GM18519 (cell line): Measurements from ENCODE around the gene HDAC11.

Source experiments
- ATAC-seq: cut with Tn5 transposase; IDR thresholded peaks from one replicate; pipeline ENCODE4 v1.9.1; 2021; ENCODE audit warnings: mild to moderate bottlenecking, moderate library complexity; ENCODE audit not compliant: unreplicated experiment, low FRiP score

Gene HDAC11

DNA sequence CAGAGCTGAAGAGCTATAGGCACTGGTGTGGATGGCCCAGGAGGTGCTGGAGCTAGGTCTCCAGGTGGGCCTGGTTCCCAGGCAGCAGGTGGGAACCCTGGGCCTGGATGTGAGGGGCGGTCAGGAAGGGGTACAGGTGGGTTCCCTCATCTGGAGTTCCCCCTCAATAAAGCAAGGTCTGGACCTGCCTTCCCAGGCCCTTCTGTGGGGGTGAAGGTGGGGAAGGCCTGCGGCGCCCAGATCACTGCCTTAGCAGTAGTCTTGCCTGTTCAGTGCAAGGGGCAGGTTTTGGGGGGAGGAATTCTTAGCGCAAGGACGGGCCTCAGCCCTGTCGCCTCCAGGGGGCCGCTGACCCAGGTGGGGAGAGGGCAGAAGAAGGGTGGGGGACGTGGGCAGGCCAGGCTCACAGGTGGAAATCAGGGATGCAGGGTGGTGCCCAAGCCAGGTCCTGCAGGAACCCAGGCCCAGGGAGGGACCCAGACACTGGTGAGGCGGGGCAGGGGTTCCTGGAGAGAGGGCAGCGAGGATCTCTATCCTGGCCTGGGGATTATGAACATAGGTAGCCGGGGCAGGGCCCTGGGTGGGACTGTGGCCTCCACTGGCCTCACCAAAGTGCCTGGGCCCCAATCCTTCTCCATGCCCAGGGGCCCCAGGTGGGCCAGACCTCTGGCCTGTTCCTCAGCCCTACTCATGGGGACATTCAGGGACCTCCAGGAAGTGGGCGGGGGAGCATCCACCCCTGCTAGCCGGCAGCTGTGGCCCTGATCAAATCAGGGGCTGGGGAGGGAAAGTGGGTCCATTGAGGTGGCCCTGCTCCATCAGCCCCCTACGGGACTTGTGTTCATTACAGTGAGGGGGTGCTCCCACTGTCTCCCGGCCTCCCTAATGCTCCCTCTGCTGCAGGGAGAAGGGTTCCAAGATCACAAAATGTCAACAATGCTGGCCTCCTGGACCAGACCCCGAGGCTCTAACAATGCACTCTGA, 25.3 kb downstream of the HDAC11 start:
- ATAC-seq: no peak

GRCh38 chr3:13506239-13506638, 26.1 kb downstream of the HDAC11 start:
- ATAC-seq: no peak

- no peak for ATAC-seq
These were observed 26.6 kb downstream of the HDAC11 start for GRCh38 chr3:13506680-13507079.

GRCh38 chr3:13507247-13507569, 27.1 kb downstream of the HDAC11 start:
- ATAC-seq: no peak

- ATAC-seq: no peak
These were observed 27.6 kb downstream of the HDAC11 start for GRCh38 chr3:13507570-13508339.

DNA sequence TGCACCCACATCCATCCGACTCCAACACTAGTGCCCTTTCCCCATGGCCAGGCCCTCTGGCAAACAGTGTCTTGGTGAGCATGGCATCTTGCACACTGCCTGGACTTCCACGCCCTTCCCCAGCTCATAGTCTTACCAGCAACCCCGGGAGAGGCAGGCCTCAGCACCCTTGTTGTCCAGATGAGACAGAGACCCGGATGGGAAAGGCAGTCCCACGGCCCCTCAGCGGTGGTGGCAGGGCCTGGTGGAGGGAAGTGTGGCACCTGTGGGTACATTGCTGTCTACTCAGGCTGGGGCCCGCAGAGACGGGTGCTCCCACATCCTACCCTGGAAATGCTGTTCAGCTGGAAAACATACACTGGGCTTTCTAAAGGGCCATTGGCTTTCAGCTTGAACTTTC, 28.4 kb downstream of the HDAC11 start:
- no peak for ATAC-seq

- no peak for ATAC-seq
These were observed 29.1 kb downstream of the HDAC11 start for GRCh38 chr3:13509059-13509815.

- no peak for ATAC-seq
These were observed 29.7 kb downstream of the HDAC11 start for GRCh38 chr3:13509816-13510192.

DNA sequence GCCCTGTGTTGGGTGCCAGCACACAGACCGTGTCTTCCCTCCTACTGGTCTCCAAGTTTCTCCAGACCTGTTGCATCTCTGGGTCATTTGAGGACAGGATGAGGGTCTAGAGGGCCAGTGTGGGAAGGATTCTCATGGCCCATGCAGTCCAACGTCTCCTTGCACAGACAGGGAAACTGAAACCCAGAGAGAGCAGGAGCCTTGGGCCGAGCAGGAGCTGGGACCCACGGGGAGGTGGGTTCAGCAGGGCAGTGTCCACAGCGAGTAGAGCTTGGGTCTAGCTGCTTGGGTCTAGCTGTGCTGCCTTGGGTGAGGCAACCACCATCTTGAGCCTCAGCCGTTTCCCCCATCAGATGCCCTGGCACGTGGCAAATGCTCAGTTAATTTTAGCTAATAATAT, 32.3 kb downstream of the HDAC11 start:
- no peak for ATAC-seq

- no peak for ATAC-seq
These were observed 33.2 kb downstream of the HDAC11 start for GRCh38 chr3:13513051-13513912.

DNA sequence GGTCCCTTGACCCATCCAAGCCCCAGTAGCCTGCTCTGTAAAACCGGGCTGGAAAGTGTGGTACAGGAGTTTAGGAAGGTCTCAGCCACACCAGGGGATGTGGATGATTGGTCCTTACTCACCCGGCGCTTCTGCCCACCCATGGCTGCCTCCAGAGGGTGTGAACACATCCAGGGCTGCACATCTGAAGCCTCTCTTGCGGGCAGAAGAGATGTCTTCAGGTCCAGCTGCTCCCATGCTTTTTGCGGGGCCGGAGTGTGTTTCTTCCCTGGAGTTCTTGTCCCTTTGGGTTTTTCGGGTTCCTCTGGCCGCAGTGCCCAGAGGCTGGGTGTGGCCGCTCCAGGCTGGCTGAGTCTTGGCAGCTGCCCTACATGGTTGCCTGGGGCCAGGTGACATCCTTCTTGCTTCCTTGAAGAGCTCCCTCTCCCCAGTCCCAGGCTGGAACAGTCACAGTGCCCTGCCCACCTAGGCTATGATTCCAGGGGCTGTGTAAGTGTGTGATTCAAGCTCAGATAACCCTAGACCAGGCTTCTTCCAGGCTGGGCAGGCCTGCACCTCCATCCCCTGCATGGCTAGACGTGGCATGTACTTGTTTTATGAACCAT, 33.9 kb downstream of the HDAC11 start:
- no peak for ATAC-seq

- no peak for ATAC-seq
These were observed 34.7 kb downstream of the HDAC11 start for GRCh38 chr3:13514639-13515435.

DNA sequence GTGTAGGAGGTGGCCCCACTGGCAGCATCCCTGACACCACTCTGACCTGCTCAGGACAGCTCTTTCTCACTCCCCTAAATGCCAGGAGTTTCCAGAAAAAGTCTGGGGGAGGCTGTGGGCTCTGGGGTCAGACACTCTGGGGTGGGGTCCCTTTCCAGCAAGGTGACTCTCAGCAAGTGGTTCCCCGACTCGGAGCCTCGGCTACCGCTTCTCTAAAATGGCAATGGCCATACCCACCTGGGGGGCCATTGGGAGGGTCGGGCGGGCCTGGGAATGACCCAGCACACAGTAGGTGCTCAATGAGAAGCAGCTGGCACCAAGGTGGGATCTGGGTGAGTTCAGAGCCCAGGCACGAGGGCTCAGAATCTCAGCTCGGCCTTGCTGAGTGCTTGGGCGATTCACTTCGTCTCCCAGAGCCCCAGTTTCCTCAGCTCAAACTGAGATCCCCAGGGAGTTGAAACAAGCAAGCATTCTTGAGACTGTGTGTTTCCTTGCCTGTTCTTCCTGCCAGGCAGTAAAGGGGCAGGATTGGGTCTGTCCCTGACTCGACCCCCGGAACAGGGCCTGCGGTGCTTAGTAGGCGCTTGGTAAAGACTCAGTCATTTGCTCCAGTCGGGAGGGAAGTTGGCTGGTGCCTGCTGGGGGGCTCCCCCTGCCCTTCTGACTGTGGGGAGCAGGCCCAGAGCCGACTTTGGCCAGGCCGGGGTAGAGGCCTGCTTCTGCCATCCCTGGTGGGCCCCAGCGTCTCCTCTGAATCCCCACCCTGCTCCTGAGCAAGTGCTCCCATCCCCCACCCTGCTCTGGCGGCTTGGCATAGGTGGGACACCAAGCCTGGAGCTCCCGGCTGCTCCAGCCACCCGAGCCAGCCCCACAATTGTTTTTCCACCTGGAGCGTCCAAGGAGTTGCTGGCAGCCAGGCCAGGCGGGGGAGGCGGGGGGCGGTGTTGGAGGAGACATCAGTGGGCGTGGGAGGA, 36.0 kb downstream of the HDAC11 start:
- no peak for ATAC-seq

DNA sequence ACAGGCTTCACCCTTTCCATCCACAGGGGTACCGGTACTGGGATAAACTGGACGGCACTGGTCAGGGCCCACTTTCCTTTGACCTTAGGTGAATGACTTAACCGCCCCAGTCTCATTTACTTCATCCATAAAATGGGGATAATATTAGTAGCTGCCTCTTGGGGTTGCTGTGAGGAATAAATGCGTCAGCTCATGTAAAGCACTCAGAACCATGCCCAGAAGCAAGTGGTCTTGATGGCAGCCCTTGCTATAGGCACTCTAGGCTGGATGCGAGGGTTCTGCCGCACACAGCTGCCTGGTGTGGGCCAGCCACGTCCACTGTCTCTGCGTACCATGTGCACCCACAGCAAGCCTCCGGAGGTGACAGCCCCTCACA, 36.6 kb downstream of the HDAC11 start:
- ATAC-seq: no peak

- no peak for ATAC-seq
These were observed 37.3 kb downstream of the HDAC11 start for GRCh38 chr3:13517253-13517977.

DNA sequence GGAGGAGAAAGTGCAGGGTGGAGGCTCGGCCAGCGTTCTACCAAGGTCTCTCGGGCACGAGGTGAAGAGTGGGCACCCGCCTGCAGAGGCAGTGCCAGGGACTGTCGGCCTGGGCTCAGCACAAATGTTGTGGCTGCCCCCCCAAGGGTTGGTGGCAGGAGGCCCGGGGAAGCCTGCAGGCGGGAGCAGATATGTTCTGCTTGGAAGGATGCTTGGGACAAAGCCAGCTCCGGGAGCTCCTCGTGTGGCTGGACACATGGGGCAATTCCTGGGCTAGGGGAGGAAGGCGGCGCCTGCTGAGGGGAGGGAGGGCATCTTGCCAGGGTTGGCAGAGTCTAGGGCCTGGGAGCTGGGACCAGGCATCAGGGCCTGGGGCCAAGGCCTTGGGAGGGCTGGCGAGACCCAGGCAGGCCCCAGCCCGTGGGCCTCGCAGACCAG, 38.4 kb downstream of the HDAC11 start:
- no peak for ATAC-seq
